HG03342 (cell line): ENCODE measurements around the gene GZMB.
A peak's percentile ranks its signal among the peaks of the same experiment; 100 is the strongest.
"Not testable (repeated sequence)": the region's sequence is repeated elsewhere in the genome, so short reads cannot be mapped to it uniquely, and the experiment has no call there.

Source experiments
- ATAC-seq: cut with Tn5 transposase; IDR thresholded peaks from one replicate; pipeline ENCODE4 v1.9.1; 2021; ENCODE audit warnings: mild to moderate bottlenecking, moderate library complexity; ENCODE audit not compliant: unreplicated experiment

The GZMB gene, protein sequence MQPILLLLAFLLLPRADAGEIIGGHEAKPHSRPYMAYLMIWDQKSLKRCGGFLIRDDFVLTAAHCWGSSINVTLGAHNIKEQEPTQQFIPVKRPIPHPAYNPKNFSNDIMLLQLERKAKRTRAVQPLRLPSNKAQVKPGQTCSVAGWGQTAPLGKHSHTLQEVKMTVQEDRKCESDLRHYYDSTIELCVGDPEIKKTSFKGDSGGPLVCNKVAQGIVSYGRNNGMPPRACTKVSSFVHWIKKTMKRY

DNA sequence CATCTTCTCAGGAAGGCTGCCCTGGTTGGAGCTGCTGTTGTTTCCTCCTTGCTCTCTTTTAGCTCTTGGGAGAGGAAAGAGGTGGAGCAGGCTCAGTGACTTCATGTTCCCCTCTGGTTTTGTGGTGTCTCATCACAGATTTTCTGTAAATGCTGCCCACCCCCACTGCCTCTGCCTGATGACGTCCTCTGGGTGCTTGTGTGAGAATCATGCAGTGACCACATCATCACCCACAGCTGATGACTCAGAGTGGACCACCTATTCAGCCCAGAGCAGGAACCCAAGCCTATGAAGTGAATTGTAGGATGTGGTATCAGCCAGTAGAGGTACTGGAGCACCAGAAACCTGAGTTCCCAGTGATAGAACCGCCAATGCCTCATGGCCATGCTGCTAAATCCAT is at the start of gene GZMB:
GZMB (minus strand) TSS at position 33 of the 400 bp plus-strand sequence; CDS start at position 3, 30 bp downstream.
- ATAC-seq = no peak

GRCh38 chr14:24681056-24681455 is 47.1 kb upstream of the GZMB start:
- ATAC-seq = no peak

- ATAC-seq = no peak
These were observed 46.5 kb upstream of the GZMB start for GRCh38 chr14:24680516-24680915.

GRCh38 chr14:24679248-24679961 is 45.4 kb upstream of the GZMB start:
- ATAC-seq = no peak

DNA sequence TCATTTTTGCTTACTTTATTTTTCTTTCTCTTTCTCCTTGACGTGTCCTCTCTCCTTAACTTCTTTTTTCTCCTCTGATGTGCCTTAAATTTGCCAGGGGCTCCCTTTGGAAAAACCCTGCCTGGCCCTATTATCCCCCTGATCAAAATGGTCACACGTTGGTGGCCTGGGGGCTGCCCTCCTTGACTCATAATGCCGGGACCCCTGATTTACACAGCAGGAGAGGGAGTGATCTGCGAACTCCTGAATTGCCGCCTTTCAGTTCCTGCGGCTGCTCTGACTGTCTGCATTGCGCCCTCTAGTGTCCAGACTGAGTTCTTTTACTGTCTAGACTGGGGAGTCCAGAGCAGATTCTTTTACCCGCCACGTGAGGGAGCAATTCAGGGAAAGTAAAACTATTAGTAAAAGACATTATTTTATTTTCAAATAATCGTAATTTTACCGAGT is 44.8 kb upstream of the GZMB start:
- ATAC-seq = peak; percentile 71

DNA sequence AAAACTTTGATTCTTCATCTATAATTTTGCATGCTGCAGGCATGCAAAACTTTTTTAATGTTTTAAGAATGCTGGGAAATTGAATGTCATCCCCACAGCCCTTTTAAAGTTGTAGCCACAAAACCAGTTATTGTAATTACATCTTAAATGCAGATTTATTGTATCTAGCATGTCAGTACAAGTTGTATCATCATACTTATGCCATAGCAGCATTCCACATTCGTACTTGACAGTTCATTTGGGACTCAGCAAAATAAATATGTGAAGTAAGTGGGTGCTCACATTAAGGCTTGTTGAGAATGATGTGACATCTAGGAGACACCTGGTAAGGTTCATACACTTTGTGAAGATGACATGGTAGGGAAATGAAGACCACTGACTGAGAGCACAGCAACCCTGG is 44.0 kb upstream of the GZMB start:
- no peak for ATAC-seq

- peak; percentile 56 for ATAC-seq
These were observed 40.4 kb upstream of the GZMB start for GRCh38 chr14:24674204-24674970.

GRCh38 chr14:24673534-24674203 is 39.7 kb upstream of the GZMB start:
- peak; percentile 59 for ATAC-seq

- ATAC-seq = peak; percentile 68
These were observed 39.1 kb upstream of the GZMB start for GRCh38 chr14:24673059-24673458.

GRCh38 chr14:24670594-24670993 is 36.6 kb upstream of the GZMB start:
- ATAC-seq = no peak

DNA sequence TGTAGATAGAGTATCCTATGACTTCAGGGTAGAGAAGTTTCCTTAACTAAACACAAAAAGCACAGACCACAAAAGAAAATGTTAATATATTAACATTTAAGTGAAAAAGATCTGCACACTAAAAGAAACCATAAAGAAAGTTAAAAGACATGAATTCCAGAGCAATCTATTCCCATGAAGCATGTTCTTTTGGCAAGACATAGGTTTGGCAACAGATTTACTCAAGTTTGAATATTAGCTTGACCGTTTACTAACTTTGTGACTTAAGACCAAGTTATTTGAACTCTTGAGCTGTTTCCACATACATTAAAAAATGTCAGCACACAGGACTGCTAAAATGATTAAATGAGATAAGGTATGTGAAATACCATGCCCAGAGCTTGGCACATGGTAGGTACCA is 35.7 kb upstream of the GZMB start:
- no peak for ATAC-seq

DNA sequence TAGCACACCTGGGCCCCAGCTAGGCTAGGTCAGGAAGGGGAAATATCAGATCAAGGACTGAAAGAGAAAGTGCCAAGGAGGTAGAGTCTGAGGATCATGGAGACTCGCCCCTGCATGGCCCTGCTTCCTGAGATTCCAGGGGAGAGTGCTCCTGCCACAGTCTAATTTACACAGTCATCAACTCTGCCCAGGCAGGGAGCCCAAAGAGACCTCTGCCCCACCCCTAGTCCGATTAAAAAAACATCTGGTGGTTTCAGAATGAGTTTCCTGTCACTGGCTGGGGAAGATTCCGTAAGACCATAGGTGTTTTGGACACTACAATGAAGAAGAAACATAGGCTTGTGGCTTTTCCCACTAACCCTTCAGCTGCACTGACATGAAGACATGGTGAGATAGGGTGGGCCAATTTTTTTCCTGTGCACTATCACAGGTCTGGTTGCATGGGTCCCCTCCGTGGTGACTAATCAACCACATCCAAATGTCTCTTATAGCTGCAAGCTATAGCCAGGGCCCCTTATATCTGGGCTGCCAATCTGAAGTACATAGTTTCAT is 31.5 kb upstream of the GZMB start:
- ATAC-seq = peak; percentile 89

DNA sequence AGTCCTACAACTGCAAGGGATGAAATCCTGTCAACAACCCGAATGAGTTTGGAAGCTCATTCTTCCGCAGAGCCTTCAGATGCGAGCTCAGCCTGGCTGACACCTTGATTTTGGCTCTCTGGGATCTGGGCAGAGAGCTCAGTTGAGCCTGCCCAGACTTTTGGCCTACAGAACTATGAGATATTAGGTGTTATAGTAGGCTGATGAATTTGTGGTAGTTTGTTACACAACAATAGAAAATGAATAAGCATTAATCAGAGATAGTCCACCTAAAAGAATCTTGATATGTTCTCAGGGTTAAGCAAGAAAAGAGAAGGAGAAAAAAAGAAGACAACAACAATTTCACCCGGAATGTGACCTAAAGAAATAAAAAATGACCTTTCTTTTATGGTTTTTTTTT is 30.4 kb upstream of the GZMB start:
- ATAC-seq = no peak

GRCh38 chr14:24662753-24663152 is 28.8 kb upstream of the GZMB start:
- ATAC-seq = no peak

GRCh38 chr14:24659916-24660570 is 26.1 kb upstream of the GZMB start:
- no peak for ATAC-seq

GRCh38 chr14:24648361-24648760 is 14.4 kb upstream of the GZMB start:
- ATAC-seq = not testable (repeated sequence)

DNA sequence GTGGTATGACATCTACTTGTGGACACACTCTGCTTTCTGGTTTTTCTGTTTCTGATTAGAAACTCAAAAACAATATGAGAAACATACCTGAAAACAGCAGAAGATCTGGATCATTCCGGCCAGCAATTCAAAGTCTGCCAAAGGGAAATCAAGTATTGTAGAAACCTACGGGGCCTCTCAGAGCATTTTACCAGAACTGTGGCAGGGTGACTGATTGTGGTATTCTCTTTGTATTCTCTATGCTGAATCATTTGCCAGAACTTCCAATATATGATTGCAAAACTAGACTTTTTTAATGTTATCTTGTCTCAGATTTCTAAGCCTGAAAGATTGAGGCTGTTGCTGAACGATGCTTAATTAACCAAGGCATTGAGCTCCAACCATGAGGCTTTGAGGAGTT is 5.9 kb upstream of the GZMB start:
- no peak for ATAC-seq

DNA sequence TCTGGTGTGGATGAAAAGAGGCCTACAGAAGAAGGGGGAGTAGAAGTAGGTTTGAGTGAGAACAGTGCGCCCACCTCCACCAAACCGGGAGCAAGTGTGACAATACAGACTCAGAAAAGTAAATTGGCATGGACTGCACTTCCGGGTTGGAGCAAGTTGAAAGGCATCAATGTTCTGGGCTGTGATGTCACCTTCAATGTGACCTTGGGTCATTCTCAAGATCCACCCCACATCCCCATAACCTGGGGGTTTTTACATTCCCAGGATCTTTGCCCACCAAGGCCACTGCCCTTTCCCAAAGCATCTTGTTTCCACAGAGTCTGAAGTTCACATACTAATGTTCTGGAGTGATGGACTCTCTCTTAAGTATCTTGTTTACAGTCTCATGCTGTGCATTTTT is 5.3 kb upstream of the GZMB start:
- ATAC-seq = no peak

- no peak for ATAC-seq
These were observed 637 bp downstream of the GZMB start for GRCh38 chr14:24633353-24633752.

GRCh38 chr14:24632761-24633160 is 1.2 kb downstream of the GZMB start:
- ATAC-seq = no peak
